WTC11 (cell line): Measurements from ENCODE around the gene MOBP. TPM values are rescaled to one million over a fixed set of nuclear protein-coding genes. Genes with fewer than 3 reads are reported as not detected.

Experiments
- ATAC-seq: fragments of 200-7000 bp; cut with Tn5 transposase; 2 replicates; pipeline ENCODE4 v1.10.0; 2021; ENCODE audit warnings: mild to moderate bottlenecking, moderate library complexity
- CTCF ChIA-PET: fragments of 300-600 bp; sonication (Branson Sonifier 250); formaldehyde crosslinking; loops from one replicate; lab custom pipeline; 2021; ENCODE audit warnings: antibody characterized with exemption; lab: Charles Lee
- POLR2A ChIA-PET: fragments of 350-600 bp; sonication (Branson Sonifier 250); formaldehyde crosslinking; loops from one replicate; lab custom pipeline; 2021; ENCODE audit warnings: antibody characterized with exemption; lab: Charles Lee
- DNase-seq: peaks from one replicate; pipeline ENCODE4 v3.0.0; 2021; ENCODE audit warnings: low spot score
- H3K27ac Mint-ChIP-seq: 2 replicates; pipeline ENCODE4 v1.8.0; 2021; ENCODE audit warnings: mixed read lengths
- H3K27me3 Mint-ChIP-seq: 2 replicates; pipeline ENCODE4 v1.8.0; 2021; ENCODE audit warnings: low read depth, mild to moderate bottlenecking, moderate library complexity, mixed read lengths
- H3K36me3 Mint-ChIP-seq: 2 replicates; pipeline ENCODE4 v1.8.0; 2021; ENCODE audit warnings: mixed read lengths
- H3K4me1 Mint-ChIP-seq: 2 replicates; pipeline ENCODE4 v1.8.0; 2022; ENCODE audit warnings: mixed read lengths
- H3K4me3 Mint-ChIP-seq: 2 replicates; pipeline ENCODE4 v1.8.0; 2021; ENCODE audit warnings: mild to moderate bottlenecking, moderate library complexity, mixed read lengths
- H3K9me3 Mint-ChIP-seq: 2 replicates; pipeline ENCODE4 v1.8.0; 2021; ENCODE audit warnings: mixed read lengths
- ATF6 ChIP-seq: sonication (generic); formaldehyde crosslinking; IDR thresholded peaks from 2 replicates; pipeline ENCODE4 v1.8.1; 2023; ENCODE audit warnings: mild to moderate bottlenecking, missing genetic modification reagents
- CTCF ChIP-seq: fragments of 200-600 bp; IDR thresholded peaks from 2 replicates; pipeline ENCODE4 v1.8.0; 2022; ENCODE audit warnings: antibody characterized with exemption
- FOXP1 ChIP-seq: sonication (generic); formaldehyde crosslinking; IDR thresholded peaks from 2 replicates; pipeline ENCODE4 v1.8.0; 2022; ENCODE audit warnings: missing genetic modification reagents, mild to moderate bottlenecking, moderate library complexity, borderline replicate concordance
- JUN ChIP-seq: sonication (generic); formaldehyde crosslinking; IDR thresholded peaks from 2 replicates; pipeline ENCODE4 v1.8.0; 2023; ENCODE audit warnings: mild to moderate bottlenecking, missing genetic modification reagents
- NR2C2 ChIP-seq: sonication (generic); formaldehyde crosslinking; IDR thresholded peaks from 2 replicates; pipeline ENCODE4 v1.8.0; 2022; ENCODE audit warnings: mild to moderate bottlenecking, missing genetic modification reagents
- OVOL2 ChIP-seq: fragments of 250-450 bp; sonication (Bioruptor Pico); IDR thresholded peaks from 2 replicates; pipeline ENCODE4 v1.9.0; 2021; ENCODE audit warnings: mild to moderate bottlenecking, borderline replicate concordance
- PRDM15 ChIP-seq: sonication (generic); formaldehyde crosslinking; IDR thresholded peaks from 2 replicates; pipeline ENCODE4 v1.8.0; 2022; ENCODE audit warnings: missing genetic modification reagents
- RELA ChIP-seq: sonication (generic); formaldehyde crosslinking; IDR thresholded peaks from 2 replicates; pipeline ENCODE4 v1.8.1; 2022; ENCODE audit warnings: missing genetic modification reagents, mild to moderate bottlenecking, borderline replicate concordance
- TEAD1 ChIP-seq: sonication (generic); formaldehyde crosslinking; IDR thresholded peaks from 2 replicates; pipeline ENCODE4 v1.8.0; 2022; ENCODE audit warnings: mild to moderate bottlenecking, missing genetic modification reagents
- TP53 ChIP-seq: sonication (generic); formaldehyde crosslinking; IDR thresholded peaks from 2 replicates; pipeline ENCODE4 v1.8.1; 2023; ENCODE audit warnings: mild to moderate bottlenecking, missing genetic modification reagents
- ZBTB21 ChIP-seq: sonication (generic); formaldehyde crosslinking; IDR thresholded peaks from 2 replicates; pipeline ENCODE4 v1.8.1; 2023; ENCODE audit warnings: mild to moderate bottlenecking, missing genetic modification reagents, borderline replicate concordance
- ZMAT4 ChIP-seq: fragments of 250-450 bp; sonication (Bioruptor Pico); IDR thresholded peaks from 2 replicates; pipeline ENCODE4 v1.9.0; 2021; ENCODE audit warnings: mild to moderate bottlenecking
- ZNF263 ChIP-seq: sonication (generic); formaldehyde crosslinking; IDR thresholded peaks from 2 replicates; pipeline ENCODE4 v1.8.1; 2022; ENCODE audit warnings: low read depth, mild to moderate bottlenecking, moderate library complexity, missing genetic modification reagents
- ZNF671 ChIP-seq: fragments of 250-450 bp; sonication (Bioruptor Pico); IDR thresholded peaks from 2 replicates; pipeline ENCODE4 v1.8.0; 2021; ENCODE audit warnings: mild to moderate bottlenecking
- total RNA-seq: library from RNA; stranded (reverse); gene quantifications from 3 replicates; pipeline ENCODE4 v1.2.3, GENCODE V29; 2021

MOBP gene
- total RNA-seq, 1 experiment from 2014 or later, result 0.13 TPM

- Mint-ChIP-seq H3K4me3 (no peak overlapping the region), H3K9me3 (no peaks in the 10 kb centered on the region), H3K36me3 (no peaks in the 10 kb centered on the region), H3K27me3 (no peaks in the 10 kb centered on the region), H3K4me1 (peaks cover 15% of the 10 kb centered on the region), H3K27ac (no peak overlapping the region)
- ChIA-PET POLR2A (no interaction called here), CTCF (interaction anchor here (1.0 to 1.4 kb wide), 2 partner anchors 27 to 38 kb away, joined by 3 to 6 read pairs; no protein-coding TSS in a partner anchor)
- DNase-seq (peak; percentile 50), ATAC-seq (peak; percentile 93)
- TF ChIP-seq ZNF671 (CRISPR knock-in tag) (no peak), FOXP1 (no peak)
Measured at GRCh38 chr3:39443530-39443929, 23.9 kb upstream of the MOBP start.

- no peaks in the 10 kb centered on the region for H3K27me3 Mint-ChIP-seq
- CTCF ChIA-PET, result interaction anchor here (0.8 to 2.9 kb wide), 5 partner anchors 12 to 158 kb away, joined by 3 to 54 read pairs (median 3); no protein-coding TSS in a partner anchor
- no peak for DNase-seq
- H3K36me3 Mint-ChIP-seq, result no peaks in the 10 kb centered on the region
- no peak overlapping the region for H3K27ac Mint-ChIP-seq
- POLR2A ChIA-PET, result no interaction called here
- H3K4me3 Mint-ChIP-seq, result no peak overlapping the region
- H3K9me3 Mint-ChIP-seq, result peaks cover 2% of the 10 kb centered on the region
- ATAC-seq, result no peak
- H3K4me1 Mint-ChIP-seq, result peaks cover 12% of the 10 kb centered on the region
- TF ChIP-seq RELA, result no peak
- TF ChIP-seq, all 79 proteins: peak for 0
Measured at GRCh38 chr3:39445927-39446326, 21.6 kb upstream of the MOBP start.

GRCh38 chr3:39446444-39446843 lies 21.0 kb upstream of the MOBP start:
- Mint-ChIP-seq H3K4me1 (peaks cover 12% of the 10 kb centered on the region), H3K9me3 (peaks cover 4% of the 10 kb centered on the region), H3K4me3 (no peak overlapping the region), H3K36me3 (no peaks in the 10 kb centered on the region), H3K27me3 (no peaks in the 10 kb centered on the region), H3K27ac (no peak overlapping the region)
- ChIA-PET POLR2A (no interaction called here), CTCF (interaction anchor here (0.8 to 2.9 kb wide), 6 partner anchors 12 to 158 kb away, joined by 3 to 54 read pairs (median 6); partner anchors contain the start of gene MOBP)
- no peak for DNase-seq
- no peak for ATAC-seq
- TF ChIP-seq ZBTB21 (CRISPR knock-in tag) (no peak), PRDM15 (CRISPR knock-in tag) (no peak), OVOL2 (CRISPR knock-in tag) (no peak), JUN (CRISPR knock-in tag) (no peak), ATF6 (CRISPR knock-in tag) (no peak), NR2C2 (no peak), ZNF263 (CRISPR knock-in tag) (no peak)
- TF ChIP-seq, all 79 proteins: peak for 0

- DNase-seq (peak; percentile 74), ATAC-seq (peak; percentile 86)
- Mint-ChIP-seq H3K27ac (no peak overlapping the region), H3K9me3 (peaks cover 4% of the 10 kb centered on the region), H3K4me3 (no peak overlapping the region), H3K27me3 (no peaks in the 10 kb centered on the region), H3K4me1 (peaks cover 12% of the 10 kb centered on the region), H3K36me3 (no peaks in the 10 kb centered on the region)
- ChIA-PET POLR2A (no interaction called here), CTCF (interaction anchor here (0.5 to 2.9 kb wide), 19 partner anchors 10 to 1668 kb away, joined by 3 to 54 read pairs (median 4); partner anchors contain the start of gene MOBP)
- peak; percentile 32; the same call in 1 of the 2 replicates for TF ChIP-seq TEAD1 (CRISPR knock-in tag)
- TF ChIP-seq ZMAT4, result no peak
- TF ChIP-seq TP53 (CRISPR knock-in tag), result no peak
- TF ChIP-seq CTCF, result peak; percentile 72
Measured at GRCh38 chr3:39447637-39448483, 19.6 kb upstream of the MOBP start.
